ENCODE data around the gene GPR146.

DNA sequence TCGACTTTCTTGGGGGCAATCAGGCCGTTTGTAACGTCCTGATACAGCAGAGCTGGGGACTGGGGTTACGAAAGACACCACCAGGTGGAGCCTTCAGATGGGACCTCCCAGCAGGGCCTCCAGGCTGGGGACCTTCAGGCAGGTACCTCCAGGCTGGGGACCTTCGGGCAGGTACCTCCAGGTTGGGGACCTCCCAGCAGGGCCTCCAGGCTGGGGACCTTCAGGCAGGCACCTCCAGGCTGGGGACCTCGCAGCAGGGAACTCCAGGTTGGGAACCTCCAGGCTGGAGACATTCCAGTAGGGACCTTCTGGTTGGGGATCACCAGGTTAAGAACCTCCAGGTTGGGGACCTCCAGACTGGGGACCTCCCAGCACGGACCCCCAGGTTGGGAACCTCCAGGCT is 23.5 kb upstream of the GPR146 start:
- TF ChIP-seq, protein P1, sequence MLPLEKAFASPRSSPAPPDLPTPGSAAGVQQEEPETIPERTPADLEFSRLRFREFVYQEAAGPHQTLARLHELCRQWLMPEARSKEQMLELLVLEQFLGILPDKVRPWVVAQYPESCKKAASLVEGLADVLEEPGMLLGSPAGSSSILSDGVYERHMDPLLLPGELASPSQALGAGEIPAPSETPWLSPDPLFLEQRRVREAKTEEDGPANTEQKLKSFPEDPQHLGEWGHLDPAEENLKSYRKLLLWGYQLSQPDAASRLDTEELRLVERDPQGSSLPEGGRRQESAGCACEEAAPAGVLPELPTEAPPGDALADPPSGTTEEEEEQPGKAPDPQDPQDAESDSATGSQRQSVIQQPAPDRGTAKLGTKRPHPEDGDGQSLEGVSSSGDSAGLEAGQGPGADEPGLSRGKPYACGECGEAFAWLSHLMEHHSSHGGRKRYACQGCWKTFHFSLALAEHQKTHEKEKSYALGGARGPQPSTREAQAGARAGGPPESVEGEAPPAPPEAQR (CRISPR knock-in tag; IDR thresholded peaks at IDR 0.05): no peak
- TF ChIP-seq, protein P2, sequence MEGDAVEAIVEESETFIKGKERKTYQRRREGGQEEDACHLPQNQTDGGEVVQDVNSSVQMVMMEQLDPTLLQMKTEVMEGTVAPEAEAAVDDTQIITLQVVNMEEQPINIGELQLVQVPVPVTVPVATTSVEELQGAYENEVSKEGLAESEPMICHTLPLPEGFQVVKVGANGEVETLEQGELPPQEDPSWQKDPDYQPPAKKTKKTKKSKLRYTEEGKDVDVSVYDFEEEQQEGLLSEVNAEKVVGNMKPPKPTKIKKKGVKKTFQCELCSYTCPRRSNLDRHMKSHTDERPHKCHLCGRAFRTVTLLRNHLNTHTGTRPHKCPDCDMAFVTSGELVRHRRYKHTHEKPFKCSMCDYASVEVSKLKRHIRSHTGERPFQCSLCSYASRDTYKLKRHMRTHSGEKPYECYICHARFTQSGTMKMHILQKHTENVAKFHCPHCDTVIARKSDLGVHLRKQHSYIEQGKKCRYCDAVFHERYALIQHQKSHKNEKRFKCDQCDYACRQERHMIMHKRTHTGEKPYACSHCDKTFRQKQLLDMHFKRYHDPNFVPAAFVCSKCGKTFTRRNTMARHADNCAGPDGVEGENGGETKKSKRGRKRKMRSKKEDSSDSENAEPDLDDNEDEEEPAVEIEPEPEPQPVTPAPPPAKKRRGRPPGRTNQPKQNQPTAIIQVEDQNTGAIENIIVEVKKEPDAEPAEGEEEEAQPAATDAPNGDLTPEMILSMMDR (IDR thresholded peaks at IDR 0.05): no peak
- TF ChIP-seq NFYB (CRISPR knock-in tag; conservative IDR thresholded peaks at IDR 0.05; ENCODE audit: low read depth): no peak
- no peak for TF ChIP-seq ATF1 (CRISPR knock-in tag; IDR thresholded peaks at IDR 0.05)
- no peak for TF ChIP-seq MYBL2 (CRISPR knock-in tag; IDR thresholded peaks at IDR 0.05)
- TF ChIP-seq CBFB (CRISPR knock-in tag; IDR thresholded peaks at IDR 0.05; ENCODE audit: low read depth): no peak
